Common myeloid progenitor, CD34-positive (primary cell): ENCODE results near the gene NEU3.

ENCODE experiments used
- CTCF ChIA-PET: fragments of 350-600 bp; sonication (Branson Sonifier 250); formaldehyde crosslinking; loops from one replicate; lab custom pipeline; 2021; ENCODE audit warnings: antibody characterized with exemption; lab: Charles Lee
- POLR2A ChIA-PET: fragments of 350-600 bp; sonication (Branson Sonifier 250); formaldehyde crosslinking; loops from one replicate; lab custom pipeline; 2021; ENCODE audit warnings: antibody characterized with exemption; lab: Charles Lee
- DNase-seq, 3 donors: peaks; one replicate each; pipeline versions ENCODE4 v3.0.0 to v3.0.0-alpha.2; 2013
- H3K27ac ChIP-seq, 2 experiments: 1 replicate in 1 of 2; 2 replicates in 1 of 2; pipeline ENCODE4 v1.7.0; 2013; ENCODE audit warnings: inconsistent platforms in 2 of 2, low read length in 2 of 2, mild to moderate bottlenecking in 2 of 2, low read depth in 1 of 2, moderate library complexity in 1 of 2; ENCODE audit not compliant: severe bottlenecking in 2 of 2, insufficient read depth in 1 of 2, poor library complexity in 1 of 2
- H3K27me3 ChIP-seq, 5 experiments: replicated peaks in 2 of 5; 1 replicate in 3 of 5; 2 replicates in 2 of 5; pipeline versions ENCODE4 v1.6.1 to v1.7.0; 2013; ENCODE audit warnings: low read length in 4 of 5, mild to moderate bottlenecking in 2 of 5, moderate library complexity in 2 of 5, inconsistent platforms in 1 of 5; ENCODE audit not compliant: insufficient read depth in 5 of 5, control insufficient read depth in 4 of 5
- H3K36me3 ChIP-seq, 4 experiments: 1 replicate in 2 of 4; 2 replicates in 2 of 4; pipeline versions ENCODE4 v1.6.1 to v1.7.0; 2013; ENCODE audit warnings: low read length in 3 of 4, control low read depth in 1 of 4, mild to moderate bottlenecking in 1 of 4; ENCODE audit not compliant: control insufficient read depth in 4 of 4, insufficient read depth in 4 of 4
- H3K4me1 ChIP-seq, 4 experiments: 1 replicate in 3 of 4; 2 replicates in 1 of 4; pipeline versions ENCODE4 v1.6.1 to v1.7.1; 2013; ENCODE audit warnings: low read length in 3 of 4, mild to moderate bottlenecking in 3 of 4, control low read depth in 1 of 4, inconsistent platforms in 1 of 4, moderate library complexity in 1 of 4; ENCODE audit not compliant: control insufficient read depth in 4 of 4, insufficient read depth in 4 of 4; ENCODE audit errors: control extremely low read depth in 1 of 4
- H3K4me3 ChIP-seq, 7 experiments: 1 replicate in 4 of 7; 2 replicates in 3 of 7; pipeline versions ENCODE4 v1.5.1 to v1.7.0; 2013; ENCODE audit warnings: mild to moderate bottlenecking in 7 of 7, low read length in 6 of 7, moderate library complexity in 6 of 7, inconsistent platforms in 2 of 7, low read depth in 2 of 7, control low read depth in 1 of 7; ENCODE audit not compliant: insufficient read depth in 4 of 7, control insufficient read depth in 1 of 7; ENCODE audit errors: extremely low read depth in 1 of 7
- H3K9me3 ChIP-seq, 5 experiments: 1 replicate in 4 of 5; 2 replicates in 1 of 5; pipeline versions ENCODE4 v1.6.1 to v1.7.1; 2013; ENCODE audit warnings: low read length in 4 of 5, mild to moderate bottlenecking in 2 of 5, inconsistent platforms in 1 of 5, low read depth in 1 of 5, moderate library complexity in 1 of 5; ENCODE audit not compliant: control insufficient read depth in 4 of 5, insufficient read depth in 2 of 5; ENCODE audit errors: control extremely low read depth in 1 of 5
- WGBS: methylation state at CpG from one replicate; pipeline ENCODE4 v1.1.5; 2013; ENCODE audit not compliant: insufficient coverage; 5-methylcytosine and 5-hydroxymethylcytosine counted together

The NEU3 gene

GRCh38 chr11:75063741-75064314 lies 75.1 kb downstream of the NEU3 start:
- POLR2A ChIA-PET = no interaction called here
- H3K4me3 ChIP-seq = no peak overlapping the region
- CTCF ChIA-PET = no interaction called here
- peaks cover 0 to 3% (median 2%) of the 10 kb centered on the region in 5 experiments for H3K27me3 ChIP-seq
- DNase-seq = no peak
- no peaks in the 10 kb centered on the region for H3K4me1 ChIP-seq
- no peaks in the 10 kb centered on the region for H3K36me3 ChIP-seq
- WGBS = 100% methylated on average over 2 of the region's 3 CpGs
- H3K9me3 ChIP-seq = peaks cover 0 to 2% (median 0%) of the 10 kb centered on the region in 5 experiments
- H3K27ac ChIP-seq = no peak overlapping the region

GRCh38 chr11:75066061-75066460 lies 77.3 kb downstream of the NEU3 start:
- H3K9me3 ChIP-seq = peaks cover 0 to 2% (median 0%) of the 10 kb centered on the region in 5 experiments
- no peak overlapping the region for H3K4me3 ChIP-seq
- 89% methylated on average over 6 of the region's 7 CpGs for WGBS
- no peak for DNase-seq
- POLR2A ChIA-PET = no interaction called here
- no peaks in the 10 kb centered on the region for H3K4me1 ChIP-seq
- H3K27me3 ChIP-seq = peaks cover 2 to 8% (median 4%) of the 10 kb centered on the region in 5 experiments
- CTCF ChIA-PET = no interaction called here
- H3K27ac ChIP-seq = no peak overlapping the region
- no peaks in the 10 kb centered on the region for H3K36me3 ChIP-seq
